Activated T-cell treated with anti-CD3 and anti-CD28 coated beads for 1 hour (primary cell): ENCODE measurements around the gene POU3F1.

Experiments used
- DNase-seq: peaks from one replicate; pipeline ENCODE4 v3.0.0-alpha.2; 2020; ENCODE audit warnings: low read depth

POU3F1 gene

GRCh38 chr1:38073534-38074301 is 27.1 kb upstream of the POU3F1 start:
- DNase-seq: no peak

GRCh38 chr1:38072858-38073257 is 26.3 kb upstream of the POU3F1 start:
- no peak for DNase-seq

GRCh38 chr1:38071312-38072256 is 25.0 kb upstream of the POU3F1 start:
- DNase-seq: no peak

- no peak for DNase-seq
Observed at GRCh38 chr1:38068980-38069340, 22.4 kb upstream of the POU3F1 start.

GRCh38 chr1:38068220-38068979 is 21.8 kb upstream of the POU3F1 start:
- DNase-seq: no peak

GRCh38 chr1:38064197-38064903 is 17.8 kb upstream of the POU3F1 start:
- DNase-seq: no peak

- no peak for DNase-seq
Observed at GRCh38 chr1:38063616-38064015, 17.0 kb upstream of the POU3F1 start.

- no peak for DNase-seq
Observed at GRCh38 chr1:38062361-38063288, 16.0 kb upstream of the POU3F1 start.

- DNase-seq: no peak
Observed at GRCh38 chr1:38061883-38062328, 15.3 kb upstream of the POU3F1 start.

GRCh38 chr1:38061290-38061689 is 14.7 kb upstream of the POU3F1 start:
- no peak for DNase-seq

- DNase-seq: no peak
Observed at GRCh38 chr1:38060498-38060897, 13.9 kb upstream of the POU3F1 start.

- DNase-seq: no peak
Observed at GRCh38 chr1:38059635-38060250, 13.2 kb upstream of the POU3F1 start.

GRCh38 chr1:38055965-38056364 is 9.4 kb upstream of the POU3F1 start:
- no peak for DNase-seq

GRCh38 chr1:38055398-38055797 is 8.8 kb upstream of the POU3F1 start:
- DNase-seq: no peak

GRCh38 chr1:38053416-38054091 is 7.0 kb upstream of the POU3F1 start:
- DNase-seq: no peak

- DNase-seq: no peak
Observed at GRCh38 chr1:38052750-38053415, 6.3 kb upstream of the POU3F1 start.

- DNase-seq: no peak
Observed at GRCh38 chr1:38051079-38051543, 4.5 kb upstream of the POU3F1 start.

GRCh38 chr1:38050397-38051078 is 3.9 kb upstream of the POU3F1 start:
- DNase-seq: no peak
